Spleen (tissue), 3 donors: ENCODE measurements around the gene FAM107B.

Source experiments
- POLR2A ChIP-seq, 3 donors: fragments of 450-650 bp; IDR thresholded peaks; one replicate each; pipeline ENCODE4 v1.5.1; 2017; ENCODE audit warnings: antibody characterized with exemption in 3 of 3, mild to moderate bottlenecking in 1 of 3
- POLR2AphosphoS5 ChIP-seq, 3 donors: sonication (generic); formaldehyde crosslinking; IDR thresholded peaks; one replicate each; pipeline ENCODE4 v1.5.1; 2017; ENCODE audit warnings: antibody characterized with exemption in 3 of 3

- no peak for TF ChIP-seq POLR2A (IDR thresholded peaks at IDR 0.05)
- no peak for TF ChIP-seq POLR2AphosphoS5 (IDR thresholded peaks at IDR 0.05)
Measured at GRCh38 chr10:14487488-14487883, 287.2 kb downstream of the FAM107B start.
